ENCODE measurements around the gene ITGAE. TPM values are rescaled to one million over a fixed set of nuclear protein-coding genes. Genes with fewer than 3 reads are reported as not detected.

Gene ITGAE
- polyA plus RNA-seq, 2 of the 4 experiments (the other 2 are of a cell fraction) = 154 to 156 TPM

- Histone ChIP-seq H3K9me3 (peaks cover 7% of the 10 kb centered on the region; the same call in 2 of the 3 replicates), H3K4me2 (peak overlapping the region; percentile 63), H3K4me3 (peak overlapping the region; percentile 36), H3K27ac (peak overlapping the region in 1 of 2 experiments; percentile 45; a peak in 2 of 6 replicates), H3K4me1 (peaks cover 9% of the 10 kb centered on the region; the same call in 1 of the 3 replicates)
- FAIRE-seq (no peak), DNase-seq (ENCODE audit: low read depth in 1 of 2, low spot score in 1 of 2) (peak in 1 of 2 experiments; percentile 58), ATAC-seq (peak; percentile 54 to 75)
- ChIA-PET POLR2A (no interaction called here), CTCF (interaction anchor here (1.2 to 10.1 kb wide), 4 partner anchors 8 to 73 kb away, joined by 3 to 176 read pairs (median 12); no protein-coding TSS in a partner anchor)
- TF ChIP-seq E2F6 (IDR thresholded peaks at IDR 0.05; ENCODE audit: borderline replicate concordance, low read depth) = no peak
- TF ChIP-seq USF2 (IDR thresholded peaks at IDR 0.05) = 0 out of 2 replicates have a peak, but pooled peaks have one; percentile 19
- TF ChIP-seq HES2 (IDR thresholded peaks at IDR 0.05) = no peak
- no peak for TF ChIP-seq RARB (CRISPR knock-in tag; IDR thresholded peaks at IDR 0.05)
- no peak for TF ChIP-seq CHD2 (IDR thresholded peaks at IDR 0.05; ENCODE audit: low read length, partially characterized antibody)
- no peak for TF ChIP-seq HDAC2 (IDR thresholded peaks at IDR 0.05)
- TF ChIP-seq SREBF2 (IDR thresholded peaks at IDR 0.05) = no peak
- TF ChIP-seq FOSB (CRISPR knock-in tag; IDR thresholded peaks at IDR 0.05) = no peak
- WGBS (ENCODE audit: missing lambda C conversion rate) = 30% methylated on average over 24 of the region's 56 CpGs
These were observed 46.3 kb downstream of the ITGAE start for GRCh38 chr17:3754458-3755334.

- TF ChIP-seq CHD2 (IDR thresholded peaks at IDR 0.05; ENCODE audit: low read length, partially characterized antibody) = no peak
- TF ChIP-seq HDAC2 (IDR thresholded peaks at IDR 0.05) = no peak
- no peak for TF ChIP-seq TFCP2L1 (CRISPR knock-in tag; IDR thresholded peaks at IDR 0.05)
- no peak for TF ChIP-seq ZNF302 (CRISPR knock-in tag; IDR thresholded peaks at IDR 0.05)
- H3K4me1 ChIP-seq = peaks cover 9% of the 10 kb centered on the region; the same call in 1 of the 3 replicates
- DNase-seq (ENCODE audit: low read depth in 1 of 2, low spot score in 1 of 2) (no peak), FAIRE-seq (no peak), ATAC-seq (no peak)
- 0 out of 3 replicates have a peak, but pooled peaks cover 1% of the 10 kb centered on the region for H3K9me3 ChIP-seq
- ChIA-PET POLR2A (no interaction called here), CTCF (interaction anchor here (1.1 to 10.1 kb wide), 5 partner anchors 9 to 74 kb away, joined by 3 to 176 read pairs (median 6); no protein-coding TSS in a partner anchor)
- H3K4me2 ChIP-seq = no peak overlapping the region; the same call in 2 of the 3 replicates
- WGBS (ENCODE audit: missing lambda C conversion rate) = 84% methylated on average over 18 of the region's 18 CpGs
- H3K27ac ChIP-seq = no peak overlapping the region
- no peak overlapping the region for H3K4me3 ChIP-seq
These were observed 46.9 kb downstream of the ITGAE start for GRCh38 chr17:3754066-3754457.

GRCh38 chr17:3753624-3754023 is 47.4 kb downstream of the ITGAE start:
- CTCF ChIA-PET = interaction anchor here (1.1 to 10.1 kb wide), 5 partner anchors 9 to 74 kb away, joined by 3 to 176 read pairs (median 6); no protein-coding TSS in a partner anchor
- H3K4me3 ChIP-seq = no peak overlapping the region
- POLR2A ChIA-PET = no interaction called here
- ATAC-seq = no peak
- TF ChIP-seq HDAC2 (IDR thresholded peaks at IDR 0.05) = no peak
- no peak for TF ChIP-seq FOSB (CRISPR knock-in tag; IDR thresholded peaks at IDR 0.05)
- no peak for TF ChIP-seq BCL3 (IDR thresholded peaks at IDR 0.05)
- TF ChIP-seq MAFK (IDR thresholded peaks at IDR 0.05; ENCODE audit: partially characterized antibody) = no peak
- no peak for TF ChIP-seq TFCP2L1 (CRISPR knock-in tag; IDR thresholded peaks at IDR 0.05)
- TF ChIP-seq HOXA7 (CRISPR knock-in tag; IDR thresholded peaks at IDR 0.05) = no peak
- TF ChIP-seq JUNB (IDR thresholded peaks at IDR 0.05) = no peak
- H3K4me2 ChIP-seq = no peak overlapping the region
- no peak for DNase-seq (ENCODE audit: low read depth in 1 of 2, low spot score in 1 of 2)
- H3K27ac ChIP-seq = no peak overlapping the region
- WGBS (ENCODE audit: missing lambda C conversion rate) = 73% methylated on average over 9 of the region's 12 CpGs
- peaks cover 9% of the 10 kb centered on the region; the same call in 1 of the 3 replicates for H3K4me1 ChIP-seq
- H3K9me3 ChIP-seq = no peaks in the 10 kb centered on the region
- no peak for FAIRE-seq

Measured in A549 (cell line).